ENCODE data around the gene BACE2.

DNA sequence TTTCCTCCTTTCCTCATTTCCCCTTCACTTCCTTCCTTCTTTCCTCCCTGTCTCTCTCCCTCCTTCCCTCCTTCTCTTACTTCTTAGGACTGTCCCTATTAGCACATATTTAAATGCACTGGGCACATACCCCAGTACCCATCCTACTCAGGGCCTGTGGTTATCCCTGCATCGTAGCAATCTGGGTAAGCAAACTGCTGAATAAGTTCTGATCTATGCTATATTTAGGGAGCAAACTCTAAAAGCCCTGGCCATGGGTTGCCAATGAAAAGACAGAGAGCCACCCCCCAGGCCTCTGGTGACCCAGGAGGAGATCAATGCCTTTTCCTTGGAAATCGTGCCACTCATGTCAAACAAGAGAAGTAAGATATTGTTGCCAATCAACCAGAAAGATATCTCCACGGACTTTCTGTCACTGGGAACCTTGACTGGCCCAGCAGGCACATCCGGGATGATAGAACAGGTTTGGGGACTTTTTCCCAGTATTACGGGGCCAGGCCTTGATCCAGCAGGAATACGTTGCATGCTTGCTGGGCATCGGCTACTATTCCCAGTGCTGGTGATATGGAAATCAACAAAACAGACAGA, 154.0 kb downstream of the BACE2 start:
- TF ChIP-seq, protein P1, sequence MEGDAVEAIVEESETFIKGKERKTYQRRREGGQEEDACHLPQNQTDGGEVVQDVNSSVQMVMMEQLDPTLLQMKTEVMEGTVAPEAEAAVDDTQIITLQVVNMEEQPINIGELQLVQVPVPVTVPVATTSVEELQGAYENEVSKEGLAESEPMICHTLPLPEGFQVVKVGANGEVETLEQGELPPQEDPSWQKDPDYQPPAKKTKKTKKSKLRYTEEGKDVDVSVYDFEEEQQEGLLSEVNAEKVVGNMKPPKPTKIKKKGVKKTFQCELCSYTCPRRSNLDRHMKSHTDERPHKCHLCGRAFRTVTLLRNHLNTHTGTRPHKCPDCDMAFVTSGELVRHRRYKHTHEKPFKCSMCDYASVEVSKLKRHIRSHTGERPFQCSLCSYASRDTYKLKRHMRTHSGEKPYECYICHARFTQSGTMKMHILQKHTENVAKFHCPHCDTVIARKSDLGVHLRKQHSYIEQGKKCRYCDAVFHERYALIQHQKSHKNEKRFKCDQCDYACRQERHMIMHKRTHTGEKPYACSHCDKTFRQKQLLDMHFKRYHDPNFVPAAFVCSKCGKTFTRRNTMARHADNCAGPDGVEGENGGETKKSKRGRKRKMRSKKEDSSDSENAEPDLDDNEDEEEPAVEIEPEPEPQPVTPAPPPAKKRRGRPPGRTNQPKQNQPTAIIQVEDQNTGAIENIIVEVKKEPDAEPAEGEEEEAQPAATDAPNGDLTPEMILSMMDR (conservative IDR thresholded peaks at IDR 0.05), result no peak
- no peak for TF ChIP-seq ZFX (IDR thresholded peaks at IDR 0.05)
